C4-2B (cell line): ENCODE results near the gene CHST13.

Experiments
- H3K27ac ChIP-seq: fragments of 450-650 bp; 2 replicates; pipeline ENCODE4 v1.5.1; 2017
- CTCF ChIP-seq: fragments of 450-650 bp; conservative IDR thresholded peaks from 2 replicates; pipeline ENCODE4 v1.5.1; 2017; ENCODE audit warnings: mild to moderate bottlenecking
- ZFX ChIP-seq: fragments of 450-650 bp; IDR thresholded peaks from 2 replicates; pipeline ENCODE4 v1.6.1; 2017

The CHST13 gene

GRCh38 chr3:126497956-126498355 is 26.0 kb upstream of the CHST13 start:
- TF ChIP-seq CTCF (no peak), ZFX (no peak)
- no peak overlapping the region for H3K27ac ChIP-seq

GRCh38 chr3:126498461-126498860 is 25.5 kb upstream of the CHST13 start:
- H3K27ac ChIP-seq, result no peak overlapping the region
- TF ChIP-seq CTCF (no peak), ZFX (no peak)

GRCh38 chr3:126498929-126499328 is 25.0 kb upstream of the CHST13 start:
- H3K27ac ChIP-seq, result no peak overlapping the region
- TF ChIP-seq ZFX (no peak), CTCF (no peak)

- TF ChIP-seq CTCF (no peak), ZFX (no peak)
- no peak overlapping the region for H3K27ac ChIP-seq
These were observed 24.6 kb upstream of the CHST13 start for GRCh38 chr3:126499401-126499800.

GRCh38 chr3:126500016-126500415 is 23.9 kb upstream of the CHST13 start:
- TF ChIP-seq ZFX, result no peak
- no peak for TF ChIP-seq CTCF
- H3K27ac ChIP-seq, result no peak overlapping the region

GRCh38 chr3:126501054-126501453 is 22.9 kb upstream of the CHST13 start:
- no peak overlapping the region for H3K27ac ChIP-seq
- TF ChIP-seq ZFX, result no peak

- TF ChIP-seq ZFX, result no peak
- H3K27ac ChIP-seq, result no peak overlapping the region
These were observed 22.2 kb upstream of the CHST13 start for GRCh38 chr3:126501736-126502135.

- no peak overlapping the region for H3K27ac ChIP-seq
- TF ChIP-seq CTCF (no peak), ZFX (no peak)
These were observed 21.3 kb upstream of the CHST13 start for GRCh38 chr3:126502656-126503055.

- TF ChIP-seq CTCF, result no peak
- TF ChIP-seq ZFX, result no peak
- H3K27ac ChIP-seq, result no peak overlapping the region
These were observed 20.3 kb upstream of the CHST13 start for GRCh38 chr3:126503701-126504100.
